Ascending aorta (tissue), 1 donor: ENCODE data around the gene SCYGR3. TPM values are rescaled to one million over a fixed set of nuclear protein-coding genes. Genes with fewer than 3 reads are reported as not detected.

ENCODE experiments used
- total RNA-seq: library from RNA; depleted of rRNA; stranded (reverse); fragments of >200 nt; gene quantifications from one replicate; pipeline ENCODE4 v1.1.0, GENCODE V29; 2016

SCYGR3 gene
- total RNA-seq, 1 donor from 2014 or later: not detected

Other genes with a start within 250 kb of the SCYGR3 start
- not detected for gene TM4SF20, start 235.5 kb downstream of the SCYGR3 start, total RNA-seq
- gene SCYGR1, start 226.9 kb downstream of the SCYGR3 start, total RNA-seq: not detected
- gene AGFG1, start 142.7 kb downstream of the SCYGR3 start, total RNA-seq: 25.5 TPM
- not detected for gene SCYGR2, start 15.9 kb downstream of the SCYGR3 start, total RNA-seq
- not detected for gene SCYGR4, start 2.7 kb upstream of the SCYGR3 start, total RNA-seq
- gene SCYGR5, start 52.0 kb upstream of the SCYGR3 start, total RNA-seq: not detected
- gene SLC19A3, start 103.2 kb upstream of the SCYGR3 start, total RNA-seq: 16.5 TPM
- gene SCYGR6, start 109.9 kb upstream of the SCYGR3 start, total RNA-seq: not detected
- gene SCYGR7, start 113.5 kb upstream of the SCYGR3 start, total RNA-seq: not detected
- not detected for gene SCYGR8, start 131.1 kb upstream of the SCYGR3 start, total RNA-seq
- not detected for gene CCL20, start 199.0 kb upstream of the SCYGR3 start, total RNA-seq